ENCODE results near the gene PRF1.

PRF1 gene

GRCh38 chr10:70561070-70561469 lies 41.5 kb downstream of the PRF1 start:
- no peaks in the 10 kb centered on the region for H3K27me3 ChIP-seq (replicated peaks in 2 of 5; ENCODE audit: control insufficient read depth in 4 of 5, insufficient read depth in 5 of 5, low read length in 4 of 5)
- CTCF ChIA-PET: interaction anchor here (0.6 to 5.3 kb wide), 18 partner anchors 9 to 334 kb away, joined by 3 to 69 read pairs (median 6); no protein-coding TSS in a partner anchor
- POLR2A ChIA-PET: no interaction called here
- no peak overlapping the region for H3K27ac ChIP-seq (ENCODE audit: insufficient read depth in 1 of 2, low read depth in 1 of 2, low read length in 2 of 2, poor library complexity in 1 of 2, severe bottlenecking in 2 of 2)
- H3K9me3 ChIP-seq (ENCODE audit: control extremely low read depth in 1 of 5, control insufficient read depth in 4 of 5, insufficient read depth in 2 of 5, low read depth in 1 of 5, low read length in 4 of 5): no peaks in the 10 kb centered on the region
- WGBS (ENCODE audit: insufficient coverage): 76% methylated on average over 9 of the region's 10 CpGs
- H3K4me1 ChIP-seq (ENCODE audit: control extremely low read depth in 1 of 4, control insufficient read depth in 4 of 4, insufficient read depth in 4 of 4, low read length in 3 of 4): peaks cover 0 to 68% (median 23%) of the 10 kb centered on the region in 4 experiments
- H3K4me3 ChIP-seq (ENCODE audit: control insufficient read depth in 1 of 7, extremely low read depth in 1 of 7, insufficient read depth in 4 of 7, low read depth in 2 of 7, low read length in 6 of 7): no peak overlapping the region
- H3K36me3 ChIP-seq (ENCODE audit: control insufficient read depth in 4 of 4, insufficient read depth in 4 of 4, low read length in 3 of 4): peaks cover 0 to 3% (median 0%) of the 10 kb centered on the region in 4 experiments
- peak in 2 of 3 donors; percentile 38 to 40 for DNase-seq

DNA sequence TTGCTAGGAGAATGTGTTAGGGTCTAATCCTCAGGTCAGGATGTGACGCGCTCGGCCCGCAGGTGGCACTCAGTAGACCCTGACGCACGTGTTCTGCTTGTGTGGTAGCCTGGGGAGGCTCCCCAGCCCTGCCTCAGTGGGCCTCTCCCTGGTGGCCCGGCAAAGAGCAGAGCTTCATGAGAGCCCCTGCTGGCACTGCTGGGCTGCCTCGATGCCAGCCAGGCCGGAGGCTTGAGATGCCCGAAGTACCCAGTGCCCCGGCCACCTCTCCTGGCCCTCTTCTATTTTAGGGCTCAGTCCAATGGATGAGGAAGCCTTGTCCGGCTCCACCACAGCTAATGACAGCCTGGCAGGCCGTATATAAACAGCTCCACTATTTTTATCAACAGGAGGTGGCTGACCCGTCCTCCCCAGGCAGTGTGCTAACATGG lies 42.0 kb downstream of the PRF1 start:
- ChIA-PET POLR2A (no interaction called here), CTCF (interaction anchor here (0.6 to 5.3 kb wide), 19 partner anchors 8 to 321 kb away, joined by 3 to 69 read pairs (median 5); partner anchors contain the start of gene ADAMTS14)
- H3K4me1 ChIP-seq (ENCODE audit: control extremely low read depth in 1 of 4, control insufficient read depth in 4 of 4, insufficient read depth in 4 of 4, low read length in 3 of 4): peaks cover 0 to 63% (median 18%) of the 10 kb centered on the region in 4 experiments
- DNase-seq: no peak
- H3K36me3 ChIP-seq (ENCODE audit: control insufficient read depth in 4 of 4, insufficient read depth in 4 of 4, low read length in 3 of 4): peaks cover 0 to 3% (median 0%) of the 10 kb centered on the region in 4 experiments
- no peak overlapping the region for H3K4me3 ChIP-seq (ENCODE audit: control insufficient read depth in 1 of 7, extremely low read depth in 1 of 7, insufficient read depth in 4 of 7, low read depth in 2 of 7, low read length in 6 of 7)
- 96% methylated on average over 12 of the region's 14 CpGs for WGBS (ENCODE audit: insufficient coverage)
- H3K9me3 ChIP-seq (ENCODE audit: control extremely low read depth in 1 of 5, control insufficient read depth in 4 of 5, insufficient read depth in 2 of 5, low read depth in 1 of 5, low read length in 4 of 5): no peaks in the 10 kb centered on the region
- H3K27me3 ChIP-seq (replicated peaks in 2 of 5; ENCODE audit: control insufficient read depth in 4 of 5, insufficient read depth in 5 of 5, low read length in 4 of 5): no peaks in the 10 kb centered on the region
- no peak overlapping the region for H3K27ac ChIP-seq (ENCODE audit: insufficient read depth in 1 of 2, low read depth in 1 of 2, low read length in 2 of 2, poor library complexity in 1 of 2, severe bottlenecking in 2 of 2)

DNA sequence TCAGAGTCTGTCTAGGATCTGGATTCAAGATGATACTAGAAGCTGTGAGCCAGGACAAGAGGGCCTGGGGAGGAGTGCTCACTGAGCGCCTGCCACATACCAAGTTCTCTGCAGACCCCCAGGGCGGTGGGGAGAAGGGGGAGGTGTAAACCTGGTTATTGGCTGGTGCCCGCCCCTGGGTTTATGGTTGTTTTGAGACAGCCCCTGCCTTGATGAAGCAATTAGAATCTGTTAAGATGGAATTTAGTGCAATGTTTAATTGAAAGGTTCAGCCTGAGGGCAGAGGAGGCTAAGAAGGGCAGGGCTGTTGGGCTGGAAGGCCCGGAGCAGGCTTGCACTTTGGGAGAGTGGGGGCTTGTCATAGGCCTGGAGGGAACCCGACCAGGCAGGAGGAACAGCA lies 42.7 kb downstream of the PRF1 start:
- Histone ChIP-seq H3K4me3 (ENCODE audit: control insufficient read depth in 1 of 7, extremely low read depth in 1 of 7, insufficient read depth in 4 of 7, low read depth in 2 of 7, low read length in 6 of 7) (no peak overlapping the region), H3K27me3 (replicated peaks in 2 of 5; ENCODE audit: control insufficient read depth in 4 of 5, insufficient read depth in 5 of 5, low read length in 4 of 5) (no peaks in the 10 kb centered on the region), H3K4me1 (ENCODE audit: control extremely low read depth in 1 of 4, control insufficient read depth in 4 of 4, insufficient read depth in 4 of 4, low read length in 3 of 4) (peaks cover 0 to 56% (median 13%) of the 10 kb centered on the region in 4 experiments), H3K27ac (ENCODE audit: insufficient read depth in 1 of 2, low read depth in 1 of 2, low read length in 2 of 2, poor library complexity in 1 of 2, severe bottlenecking in 2 of 2) (peak overlapping the region in 1 of 2 experiments; percentile 27), H3K36me3 (ENCODE audit: control insufficient read depth in 4 of 4, insufficient read depth in 4 of 4, low read length in 3 of 4) (peaks cover 0 to 2% (median 0%) of the 10 kb centered on the region in 4 experiments), H3K9me3 (ENCODE audit: control extremely low read depth in 1 of 5, control insufficient read depth in 4 of 5, insufficient read depth in 2 of 5, low read depth in 1 of 5, low read length in 4 of 5) (no peaks in the 10 kb centered on the region)
- DNase-seq: no peak
- POLR2A ChIA-PET: no interaction called here
- WGBS (ENCODE audit: insufficient coverage): 98% methylated on average over 5 of the region's 5 CpGs
- CTCF ChIA-PET: interaction anchor here (0.8 to 5.3 kb wide), 17 partner anchors 9 to 686 kb away, joined by 3 to 69 read pairs (median 5); partner anchors contain the start of gene ADAMTS14

GRCh38 chr10:70558871-70559810 lies 43.4 kb downstream of the PRF1 start:
- Histone ChIP-seq H3K36me3 (ENCODE audit: control insufficient read depth in 4 of 4, insufficient read depth in 4 of 4, low read length in 3 of 4) (no peaks in the 10 kb centered on the region), H3K9me3 (ENCODE audit: control extremely low read depth in 1 of 5, control insufficient read depth in 4 of 5, insufficient read depth in 2 of 5, low read depth in 1 of 5, low read length in 4 of 5) (no peaks in the 10 kb centered on the region), H3K27me3 (replicated peaks in 2 of 5; ENCODE audit: control insufficient read depth in 4 of 5, insufficient read depth in 5 of 5, low read length in 4 of 5) (no peaks in the 10 kb centered on the region), H3K27ac (ENCODE audit: insufficient read depth in 1 of 2, low read depth in 1 of 2, low read length in 2 of 2, poor library complexity in 1 of 2, severe bottlenecking in 2 of 2) (peak overlapping the region in 1 of 2 experiments; percentile 67), H3K4me1 (ENCODE audit: control extremely low read depth in 1 of 4, control insufficient read depth in 4 of 4, insufficient read depth in 4 of 4, low read length in 3 of 4) (peaks cover 0 to 50% (median 13%) of the 10 kb centered on the region in 4 experiments), H3K4me3 (ENCODE audit: control insufficient read depth in 1 of 7, extremely low read depth in 1 of 7, insufficient read depth in 4 of 7, low read depth in 2 of 7, low read length in 6 of 7) (peak overlapping the region in 5 of 7 experiments; percentile 30 to 79 (median 59))
- peak; percentile 78 to 85 (median 85) for DNase-seq
- CTCF ChIA-PET: interaction anchor here (0.6 to 5.3 kb wide), 35 partner anchors 10 to 687 kb away, joined by 3 to 69 read pairs (median 4); partner anchors contain the start of gene ADAMTS14
- 20% methylated on average over 11 of the region's 20 CpGs for WGBS (ENCODE audit: insufficient coverage)
- POLR2A ChIA-PET: interaction anchor here (0.6 to 1.1 kb wide), 2 partner anchors 17 to 200 kb away, joined by 3 to 4 read pairs; no protein-coding TSS in a partner anchor

- WGBS (ENCODE audit: insufficient coverage): 98% methylated on average over 9 of the region's 11 CpGs
- ChIA-PET CTCF (interaction anchor here (0.9 to 5.3 kb wide), 25 partner anchors 9 to 325 kb away, joined by 3 to 69 read pairs (median 5); partner anchors contain the start of gene ADAMTS14), POLR2A (no interaction called here)
- no peak for DNase-seq
- H3K27ac ChIP-seq (ENCODE audit: insufficient read depth in 1 of 2, low read depth in 1 of 2, low read length in 2 of 2, poor library complexity in 1 of 2, severe bottlenecking in 2 of 2): peak overlapping the region in 1 of 2 experiments; percentile 67
- H3K9me3 ChIP-seq (ENCODE audit: control extremely low read depth in 1 of 5, control insufficient read depth in 4 of 5, insufficient read depth in 2 of 5, low read depth in 1 of 5, low read length in 4 of 5): no peaks in the 10 kb centered on the region
- peaks cover 0 to 1% (median 0%) of the 10 kb centered on the region in 4 experiments for H3K36me3 ChIP-seq (ENCODE audit: control insufficient read depth in 4 of 4, insufficient read depth in 4 of 4, low read length in 3 of 4)
- no peaks in the 10 kb centered on the region for H3K27me3 ChIP-seq (replicated peaks in 2 of 5; ENCODE audit: control insufficient read depth in 4 of 5, insufficient read depth in 5 of 5, low read length in 4 of 5)
- no peak overlapping the region for H3K4me3 ChIP-seq (ENCODE audit: control insufficient read depth in 1 of 7, extremely low read depth in 1 of 7, insufficient read depth in 4 of 7, low read depth in 2 of 7, low read length in 6 of 7)
- H3K4me1 ChIP-seq (ENCODE audit: control extremely low read depth in 1 of 4, control insufficient read depth in 4 of 4, insufficient read depth in 4 of 4, low read length in 3 of 4): peaks cover 0 to 44% (median 13%) of the 10 kb centered on the region in 4 experiments
Observed at GRCh38 chr10:70558295-70558694, 44.2 kb downstream of the PRF1 start.

- no peak overlapping the region for H3K4me3 ChIP-seq (ENCODE audit: control insufficient read depth in 1 of 7, extremely low read depth in 1 of 7, insufficient read depth in 4 of 7, low read depth in 2 of 7, low read length in 6 of 7)
- H3K27me3 ChIP-seq (replicated peaks in 2 of 5; ENCODE audit: control insufficient read depth in 4 of 5, insufficient read depth in 5 of 5, low read length in 4 of 5): no peaks in the 10 kb centered on the region
- no peak overlapping the region for H3K27ac ChIP-seq (ENCODE audit: insufficient read depth in 1 of 2, low read depth in 1 of 2, low read length in 2 of 2, poor library complexity in 1 of 2, severe bottlenecking in 2 of 2)
- H3K36me3 ChIP-seq (ENCODE audit: control insufficient read depth in 4 of 4, insufficient read depth in 4 of 4, low read length in 3 of 4): peaks cover 0 to 2% (median 0%) of the 10 kb centered on the region in 4 experiments
- CTCF ChIA-PET: interaction anchor here (1.6 to 4.5 kb wide), 4 partner anchors 8 to 201 kb away, joined by 4 to 69 read pairs (median 16); no protein-coding TSS in a partner anchor
- no peak for DNase-seq
- peaks cover 0 to 40% (median 12%) of the 10 kb centered on the region in 4 experiments for H3K4me1 ChIP-seq (ENCODE audit: control extremely low read depth in 1 of 4, control insufficient read depth in 4 of 4, insufficient read depth in 4 of 4, low read length in 3 of 4)
- POLR2A ChIA-PET: no interaction called here
- H3K9me3 ChIP-seq (ENCODE audit: control extremely low read depth in 1 of 5, control insufficient read depth in 4 of 5, insufficient read depth in 2 of 5, low read depth in 1 of 5, low read length in 4 of 5): no peaks in the 10 kb centered on the region
- WGBS (ENCODE audit: insufficient coverage): 58% methylated on average over 2 of the region's 2 CpGs
Observed at GRCh38 chr10:70557876-70558275, 44.7 kb downstream of the PRF1 start.

All from common myeloid progenitor, CD34-positive (primary cell).